NCI-H226 (cell line): Measurements from ENCODE around the gene F12.

ENCODE experiments used
- DNase-seq: peaks from one replicate; pipeline ENCODE4 v3.0.0-alpha.2; 2015

F12 gene

GRCh38 chr5:177409043-177409801 is at the start of gene F12:
Gene F12 (minus strand): TSS chr5:177409564. CDS start chr5:177409527, 37 bp downstream.
- no peak for DNase-seq

- no peak for DNase-seq
These were observed 49.6 kb upstream of the F12 start for GRCh38 chr5:177458912-177459350.

GRCh38 chr5:177457852-177458681 is 48.7 kb upstream of the F12 start:
- no peak for DNase-seq

- peak; percentile 97 for DNase-seq
These were observed 47.9 kb upstream of the F12 start for GRCh38 chr5:177456976-177457851.

- DNase-seq = no peak
These were observed 47.2 kb upstream of the F12 start for GRCh38 chr5:177456591-177456964.

- DNase-seq = peak; percentile 72
These were observed 46.6 kb upstream of the F12 start for GRCh38 chr5:177455661-177456590.

- peak; percentile 69 for DNase-seq
These were observed 45.8 kb upstream of the F12 start for GRCh38 chr5:177455036-177455660.

- DNase-seq = peak; percentile 82
These were observed 45.2 kb upstream of the F12 start for GRCh38 chr5:177454397-177455035.

GRCh38 chr5:177453852-177454396 is 44.6 kb upstream of the F12 start:
- no peak for DNase-seq

GRCh38 chr5:177452688-177453638 is 43.6 kb upstream of the F12 start:
- DNase-seq = no peak

- DNase-seq = no peak
These were observed 41.5 kb upstream of the F12 start for GRCh38 chr5:177450667-177451424.

GRCh38 chr5:177449140-177450061 is 40.0 kb upstream of the F12 start:
- DNase-seq = no peak

- no peak for DNase-seq
These were observed 39.0 kb upstream of the F12 start for GRCh38 chr5:177448244-177448950.

- DNase-seq = peak; percentile 97
These were observed 38.4 kb upstream of the F12 start for GRCh38 chr5:177447611-177448243.

- peak; percentile 52 for DNase-seq
These were observed 37.8 kb upstream of the F12 start for GRCh38 chr5:177447066-177447610.
